Measurements from ENCODE around the gene DIP2B. TPM values are rescaled to one million over a fixed set of nuclear protein-coding genes. Genes with fewer than 3 reads are reported as not detected.

DIP2B gene
- total RNA-seq, 1 experiment from 2014 or later = 26.1 TPM

DNA sequence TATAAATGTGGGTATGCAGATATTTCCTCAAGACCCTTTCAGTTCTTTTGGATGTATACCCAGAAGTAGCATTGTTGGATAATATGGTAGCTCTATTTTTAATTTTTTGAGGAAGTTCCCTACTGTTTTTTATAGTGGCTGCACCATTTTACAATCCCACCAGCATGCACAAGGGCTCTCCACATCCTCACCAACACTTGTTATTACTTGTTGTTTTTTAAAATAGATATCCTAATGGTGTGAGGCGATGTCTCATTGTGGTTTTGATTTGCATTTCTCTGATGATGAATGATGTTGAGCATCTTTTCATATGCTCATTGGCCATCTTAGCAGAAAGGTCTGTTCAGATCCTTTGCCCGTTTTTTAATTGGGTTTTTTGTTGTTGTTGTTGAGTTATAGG, 47.1 kb downstream of the DIP2B start:
- no peak for ATAC-seq
- TF ChIP-seq, protein P1, sequence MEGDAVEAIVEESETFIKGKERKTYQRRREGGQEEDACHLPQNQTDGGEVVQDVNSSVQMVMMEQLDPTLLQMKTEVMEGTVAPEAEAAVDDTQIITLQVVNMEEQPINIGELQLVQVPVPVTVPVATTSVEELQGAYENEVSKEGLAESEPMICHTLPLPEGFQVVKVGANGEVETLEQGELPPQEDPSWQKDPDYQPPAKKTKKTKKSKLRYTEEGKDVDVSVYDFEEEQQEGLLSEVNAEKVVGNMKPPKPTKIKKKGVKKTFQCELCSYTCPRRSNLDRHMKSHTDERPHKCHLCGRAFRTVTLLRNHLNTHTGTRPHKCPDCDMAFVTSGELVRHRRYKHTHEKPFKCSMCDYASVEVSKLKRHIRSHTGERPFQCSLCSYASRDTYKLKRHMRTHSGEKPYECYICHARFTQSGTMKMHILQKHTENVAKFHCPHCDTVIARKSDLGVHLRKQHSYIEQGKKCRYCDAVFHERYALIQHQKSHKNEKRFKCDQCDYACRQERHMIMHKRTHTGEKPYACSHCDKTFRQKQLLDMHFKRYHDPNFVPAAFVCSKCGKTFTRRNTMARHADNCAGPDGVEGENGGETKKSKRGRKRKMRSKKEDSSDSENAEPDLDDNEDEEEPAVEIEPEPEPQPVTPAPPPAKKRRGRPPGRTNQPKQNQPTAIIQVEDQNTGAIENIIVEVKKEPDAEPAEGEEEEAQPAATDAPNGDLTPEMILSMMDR (IDR thresholded peaks at IDR 0.05) = no peak
- TF ChIP-seq NFYB (CRISPR knock-in tag; conservative IDR thresholded peaks at IDR 0.05; ENCODE audit: low read depth) = no peak
- no peak for TF ChIP-seq ATF1 (CRISPR knock-in tag; IDR thresholded peaks at IDR 0.05)
- no peak for TF ChIP-seq GRHL2 (CRISPR knock-in tag; IDR thresholded peaks at IDR 0.05; ENCODE audit: insufficient replicate concordance, severe bottlenecking)
- TF ChIP-seq, protein P2, sequence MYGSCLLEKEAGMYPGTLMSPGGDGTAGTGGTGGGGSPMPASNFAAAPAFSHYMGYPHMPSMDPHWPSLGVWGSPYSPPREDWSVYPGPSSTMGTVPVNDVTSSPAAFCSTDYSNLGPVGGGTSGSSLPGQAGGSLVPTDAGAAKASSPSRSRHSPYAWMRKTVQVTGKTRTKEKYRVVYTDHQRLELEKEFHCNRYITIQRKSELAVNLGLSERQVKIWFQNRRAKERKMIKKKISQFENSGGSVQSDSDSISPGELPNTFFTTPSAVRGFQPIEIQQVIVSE (CRISPR knock-in tag; IDR thresholded peaks at IDR 0.05; ENCODE audit: borderline replicate concordance) = no peak
- no peak for TF ChIP-seq FOXK1 (CRISPR knock-in tag; IDR thresholded peaks at IDR 0.05)
- TF ChIP-seq, protein P3, sequence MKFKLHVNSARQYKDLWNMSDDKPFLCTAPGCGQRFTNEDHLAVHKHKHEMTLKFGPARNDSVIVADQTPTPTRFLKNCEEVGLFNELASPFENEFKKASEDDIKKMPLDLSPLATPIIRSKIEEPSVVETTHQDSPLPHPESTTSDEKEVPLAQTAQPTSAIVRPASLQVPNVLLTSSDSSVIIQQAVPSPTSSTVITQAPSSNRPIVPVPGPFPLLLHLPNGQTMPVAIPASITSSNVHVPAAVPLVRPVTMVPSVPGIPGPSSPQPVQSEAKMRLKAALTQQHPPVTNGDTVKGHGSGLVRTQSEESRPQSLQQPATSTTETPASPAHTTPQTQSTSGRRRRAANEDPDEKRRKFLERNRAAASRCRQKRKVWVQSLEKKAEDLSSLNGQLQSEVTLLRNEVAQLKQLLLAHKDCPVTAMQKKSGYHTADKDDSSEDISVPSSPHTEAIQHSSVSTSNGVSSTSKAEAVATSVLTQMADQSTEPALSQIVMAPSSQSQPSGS (CRISPR knock-in tag; IDR thresholded peaks at IDR 0.05; ENCODE audit: borderline replicate concordance, low read depth) = no peak
- no peaks in the 10 kb centered on the region for H3K9me3 Mint-ChIP-seq
- POLR2A ChIA-PET = no interaction called here
- CTCF ChIA-PET = no interaction called here
- H3K27ac Mint-ChIP-seq = no peak overlapping the region
- no peak overlapping the region for H3K4me3 Mint-ChIP-seq
- H3K36me3 Mint-ChIP-seq = peaks cover 3% of the 10 kb centered on the region; the same call in 1 of the 2 replicates
- peaks cover 20% of the 10 kb centered on the region for H3K4me1 Mint-ChIP-seq
- DNase-seq (ENCODE audit: low spot score) = no peak
- no peaks in the 10 kb centered on the region for H3K27me3 Mint-ChIP-seq (ENCODE audit: low read depth)

DNA sequence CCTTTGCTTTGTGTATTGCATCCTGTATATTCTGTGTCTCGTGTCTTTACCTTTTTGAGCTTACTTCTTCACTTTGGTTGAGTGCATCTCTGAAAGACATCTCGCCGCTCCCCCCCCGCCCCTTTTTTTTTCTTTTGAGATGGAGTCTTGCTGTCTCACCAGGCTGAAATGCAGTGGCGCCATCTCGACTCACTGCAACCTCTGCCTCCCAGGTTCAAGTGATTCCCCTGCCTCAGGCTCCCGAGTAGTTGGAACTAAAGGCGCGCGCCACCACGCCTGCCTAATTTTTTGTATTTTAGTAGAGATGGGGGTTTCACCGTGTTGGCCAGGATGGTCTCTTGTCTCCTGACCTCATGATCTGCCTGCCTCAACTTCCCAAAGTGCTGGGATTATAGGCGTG, 49.9 kb downstream of the DIP2B start:
- no peak for DNase-seq (ENCODE audit: low spot score)
- peaks cover 21% of the 10 kb centered on the region for H3K4me1 Mint-ChIP-seq
- ATAC-seq = no peak
- H3K9me3 Mint-ChIP-seq = no peaks in the 10 kb centered on the region
- no peaks in the 10 kb centered on the region for H3K27me3 Mint-ChIP-seq (ENCODE audit: low read depth)
- H3K27ac Mint-ChIP-seq = no peak overlapping the region
- H3K36me3 Mint-ChIP-seq = peaks cover 3% of the 10 kb centered on the region; the same call in 1 of the 2 replicates
- CTCF ChIA-PET = no interaction called here
- POLR2A ChIA-PET = no interaction called here
- no peak overlapping the region for H3K4me3 Mint-ChIP-seq
- TF ChIP-seq, protein P4, sequence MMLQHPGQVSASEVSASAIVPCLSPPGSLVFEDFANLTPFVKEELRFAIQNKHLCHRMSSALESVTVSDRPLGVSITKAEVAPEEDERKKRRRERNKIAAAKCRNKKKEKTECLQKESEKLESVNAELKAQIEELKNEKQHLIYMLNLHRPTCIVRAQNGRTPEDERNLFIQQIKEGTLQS (CRISPR knock-in tag; conservative IDR thresholded peaks at IDR 0.05) = no peak
- TF ChIP-seq MXD4 (CRISPR knock-in tag; IDR thresholded peaks at IDR 0.05; ENCODE audit: borderline replicate concordance) = no peak
- TF ChIP-seq FOXK1 (CRISPR knock-in tag; IDR thresholded peaks at IDR 0.05) = no peak
- TF ChIP-seq SMAD3 (CRISPR knock-in tag; IDR thresholded peaks at IDR 0.05; ENCODE audit: borderline replicate concordance) = no peak
- TF ChIP-seq, protein P5, sequence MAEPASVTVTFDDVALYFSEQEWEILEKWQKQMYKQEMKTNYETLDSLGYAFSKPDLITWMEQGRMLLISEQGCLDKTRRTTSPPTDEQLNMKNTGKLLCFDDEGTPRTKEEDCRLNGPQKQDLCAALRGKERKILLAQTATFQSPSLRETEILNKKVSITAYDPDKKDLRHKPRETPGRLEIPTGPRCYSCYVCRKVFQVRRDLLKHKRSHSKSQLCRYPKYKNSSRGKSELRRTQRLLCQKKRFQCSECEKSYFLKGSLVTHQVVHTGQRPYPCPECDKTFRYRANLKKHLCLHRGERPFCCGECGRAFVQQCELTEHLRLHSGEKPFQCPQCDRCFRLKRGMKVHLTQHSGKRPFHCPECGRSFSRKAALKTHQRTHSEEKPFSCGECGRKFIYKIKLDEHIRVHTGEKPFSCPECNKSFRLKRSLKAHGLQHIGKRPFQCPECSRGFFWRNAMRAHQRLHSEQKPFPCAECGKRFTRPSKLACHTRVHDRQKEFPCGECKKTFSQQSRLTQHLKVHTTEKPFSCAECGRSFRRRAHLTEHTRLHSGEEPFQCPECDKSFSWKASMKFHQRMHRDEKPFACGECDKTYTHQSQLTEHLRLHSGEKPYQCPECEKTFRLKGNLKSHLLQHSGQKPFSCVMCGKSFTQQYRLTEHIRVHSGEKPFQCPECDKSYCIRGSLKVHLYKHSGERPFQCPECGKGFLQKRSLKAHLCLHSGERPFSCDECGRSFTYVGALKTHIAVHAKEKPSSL (CRISPR knock-in tag; conservative IDR thresholded peaks at IDR 0.05) = no peak
- no peak for TF ChIP-seq MYBL2 (CRISPR knock-in tag; IDR thresholded peaks at IDR 0.05)
- no peak for TF ChIP-seq NR3C1 (CRISPR knock-in tag; conservative IDR thresholded peaks at IDR 0.05; ENCODE audit: low read depth)
- TF ChIP-seq ZNF263 (CRISPR knock-in tag; IDR thresholded peaks at IDR 0.05; ENCODE audit: low read depth) = no peak
- TF ChIP-seq, protein P6, sequence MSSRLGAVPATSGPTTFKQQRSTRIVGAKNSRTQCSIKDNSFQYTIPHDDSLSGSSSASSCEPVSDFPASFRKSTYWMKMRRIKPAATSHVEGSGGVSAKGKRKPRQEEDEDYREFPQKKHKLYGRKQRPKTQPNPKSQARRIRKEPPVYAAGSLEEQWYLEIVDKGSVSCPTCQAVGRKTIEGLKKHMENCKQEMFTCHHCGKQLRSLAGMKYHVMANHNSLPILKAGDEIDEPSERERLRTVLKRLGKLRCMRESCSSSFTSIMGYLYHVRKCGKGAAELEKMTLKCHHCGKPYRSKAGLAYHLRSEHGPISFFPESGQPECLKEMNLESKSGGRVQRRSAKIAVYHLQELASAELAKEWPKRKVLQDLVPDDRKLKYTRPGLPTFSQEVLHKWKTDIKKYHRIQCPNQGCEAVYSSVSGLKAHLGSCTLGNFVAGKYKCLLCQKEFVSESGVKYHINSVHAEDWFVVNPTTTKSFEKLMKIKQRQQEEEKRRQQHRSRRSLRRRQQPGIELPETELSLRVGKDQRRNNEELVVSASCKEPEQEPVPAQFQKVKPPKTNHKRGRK (CRISPR knock-in tag; IDR thresholded peaks at IDR 0.05; ENCODE audit: borderline replicate concordance) = no peak
- TF ChIP-seq ESRRA (CRISPR knock-in tag; IDR thresholded peaks at IDR 0.05; ENCODE audit: borderline replicate concordance) = no peak
- TF ChIP-seq, protein P7, sequence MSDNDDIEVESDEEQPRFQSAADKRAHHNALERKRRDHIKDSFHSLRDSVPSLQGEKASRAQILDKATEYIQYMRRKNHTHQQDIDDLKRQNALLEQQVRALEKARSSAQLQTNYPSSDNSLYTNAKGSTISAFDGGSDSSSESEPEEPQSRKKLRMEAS (CRISPR knock-in tag; IDR thresholded peaks at IDR 0.05) = no peak
- TF ChIP-seq, protein P8, sequence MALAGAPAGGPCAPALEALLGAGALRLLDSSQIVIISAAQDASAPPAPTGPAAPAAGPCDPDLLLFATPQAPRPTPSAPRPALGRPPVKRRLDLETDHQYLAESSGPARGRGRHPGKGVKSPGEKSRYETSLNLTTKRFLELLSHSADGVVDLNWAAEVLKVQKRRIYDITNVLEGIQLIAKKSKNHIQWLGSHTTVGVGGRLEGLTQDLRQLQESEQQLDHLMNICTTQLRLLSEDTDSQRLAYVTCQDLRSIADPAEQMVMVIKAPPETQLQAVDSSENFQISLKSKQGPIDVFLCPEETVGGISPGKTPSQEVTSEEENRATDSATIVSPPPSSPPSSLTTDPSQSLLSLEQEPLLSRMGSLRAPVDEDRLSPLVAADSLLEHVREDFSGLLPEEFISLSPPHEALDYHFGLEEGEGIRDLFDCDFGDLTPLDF (CRISPR knock-in tag; IDR thresholded peaks at IDR 0.05) = no peak
- TF ChIP-seq ZNF232 (CRISPR knock-in tag; IDR thresholded peaks at IDR 0.05) = no peak
- TF ChIP-seq ATF1 (CRISPR knock-in tag; IDR thresholded peaks at IDR 0.05) = no peak
- TF ChIP-seq SOX15 (CRISPR knock-in tag; IDR thresholded peaks at IDR 0.05) = no peak
- TF ChIP-seq, protein P9, sequence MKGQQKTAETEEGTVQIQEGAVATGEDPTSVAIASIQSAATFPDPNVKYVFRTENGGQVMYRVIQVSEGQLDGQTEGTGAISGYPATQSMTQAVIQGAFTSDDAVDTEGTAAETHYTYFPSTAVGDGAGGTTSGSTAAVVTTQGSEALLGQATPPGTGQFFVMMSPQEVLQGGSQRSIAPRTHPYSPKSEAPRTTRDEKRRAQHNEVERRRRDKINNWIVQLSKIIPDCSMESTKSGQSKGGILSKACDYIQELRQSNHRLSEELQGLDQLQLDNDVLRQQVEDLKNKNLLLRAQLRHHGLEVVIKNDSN (CRISPR knock-in tag; IDR thresholded peaks at IDR 0.05) = no peak
- TF ChIP-seq TCF7 (CRISPR knock-in tag; IDR thresholded peaks at IDR 0.05; ENCODE audit: low read depth) = no peak
- TF ChIP-seq, protein P10, sequence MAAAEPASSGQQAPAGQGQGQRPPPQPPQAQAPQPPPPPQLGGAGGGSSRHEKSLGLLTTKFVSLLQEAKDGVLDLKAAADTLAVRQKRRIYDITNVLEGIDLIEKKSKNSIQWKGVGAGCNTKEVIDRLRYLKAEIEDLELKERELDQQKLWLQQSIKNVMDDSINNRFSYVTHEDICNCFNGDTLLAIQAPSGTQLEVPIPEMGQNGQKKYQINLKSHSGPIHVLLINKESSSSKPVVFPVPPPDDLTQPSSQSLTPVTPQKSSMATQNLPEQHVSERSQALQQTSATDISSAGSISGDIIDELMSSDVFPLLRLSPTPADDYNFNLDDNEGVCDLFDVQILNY (CRISPR knock-in tag; IDR thresholded peaks at IDR 0.05) = no peak
- no peak for TF ChIP-seq ZNF396 (CRISPR knock-in tag; IDR thresholded peaks at IDR 0.05; ENCODE audit: borderline replicate concordance)
